Epithelial cell of alveolus of lung (primary cell): ENCODE results near the gene ZBTB40. TPM values are rescaled to one million over a fixed set of nuclear protein-coding genes. Genes with fewer than 3 reads are reported as not detected.

ENCODE experiments used
- total RNA-seq: library from RNA; depleted of rRNA; stranded (reverse); fragments of >200 nt; gene quantifications from 2 replicates; pipeline ENCODE4 v1.2.1, GENCODE V29; 2015

ZBTB40 gene, protein sequence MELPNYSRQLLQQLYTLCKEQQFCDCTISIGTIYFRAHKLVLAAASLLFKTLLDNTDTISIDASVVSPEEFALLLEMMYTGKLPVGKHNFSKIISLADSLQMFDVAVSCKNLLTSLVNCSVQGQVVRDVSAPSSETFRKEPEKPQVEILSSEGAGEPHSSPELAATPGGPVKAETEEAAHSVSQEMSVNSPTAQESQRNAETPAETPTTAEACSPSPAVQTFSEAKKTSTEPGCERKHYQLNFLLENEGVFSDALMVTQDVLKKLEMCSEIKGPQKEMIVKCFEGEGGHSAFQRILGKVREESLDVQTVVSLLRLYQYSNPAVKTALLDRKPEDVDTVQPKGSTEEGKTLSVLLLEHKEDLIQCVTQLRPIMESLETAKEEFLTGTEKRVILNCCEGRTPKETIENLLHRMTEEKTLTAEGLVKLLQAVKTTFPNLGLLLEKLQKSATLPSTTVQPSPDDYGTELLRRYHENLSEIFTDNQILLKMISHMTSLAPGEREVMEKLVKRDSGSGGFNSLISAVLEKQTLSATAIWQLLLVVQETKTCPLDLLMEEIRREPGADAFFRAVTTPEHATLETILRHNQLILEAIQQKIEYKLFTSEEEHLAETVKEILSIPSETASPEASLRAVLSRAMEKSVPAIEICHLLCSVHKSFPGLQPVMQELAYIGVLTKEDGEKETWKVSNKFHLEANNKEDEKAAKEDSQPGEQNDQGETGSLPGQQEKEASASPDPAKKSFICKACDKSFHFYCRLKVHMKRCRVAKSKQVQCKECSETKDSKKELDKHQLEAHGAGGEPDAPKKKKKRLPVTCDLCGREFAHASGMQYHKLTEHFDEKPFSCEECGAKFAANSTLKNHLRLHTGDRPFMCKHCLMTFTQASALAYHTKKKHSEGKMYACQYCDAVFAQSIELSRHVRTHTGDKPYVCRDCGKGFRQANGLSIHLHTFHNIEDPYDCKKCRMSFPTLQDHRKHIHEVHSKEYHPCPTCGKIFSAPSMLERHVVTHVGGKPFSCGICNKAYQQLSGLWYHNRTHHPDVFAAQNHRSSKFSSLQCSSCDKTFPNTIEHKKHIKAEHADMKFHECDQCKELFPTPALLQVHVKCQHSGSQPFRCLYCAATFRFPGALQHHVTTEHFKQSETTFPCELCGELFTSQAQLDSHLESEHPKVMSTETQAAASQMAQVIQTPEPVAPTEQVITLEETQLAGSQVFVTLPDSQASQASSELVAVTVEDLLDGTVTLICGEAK
- total RNA-seq = 7.1 and 8.9 TPM in 2 replicates

DNA sequence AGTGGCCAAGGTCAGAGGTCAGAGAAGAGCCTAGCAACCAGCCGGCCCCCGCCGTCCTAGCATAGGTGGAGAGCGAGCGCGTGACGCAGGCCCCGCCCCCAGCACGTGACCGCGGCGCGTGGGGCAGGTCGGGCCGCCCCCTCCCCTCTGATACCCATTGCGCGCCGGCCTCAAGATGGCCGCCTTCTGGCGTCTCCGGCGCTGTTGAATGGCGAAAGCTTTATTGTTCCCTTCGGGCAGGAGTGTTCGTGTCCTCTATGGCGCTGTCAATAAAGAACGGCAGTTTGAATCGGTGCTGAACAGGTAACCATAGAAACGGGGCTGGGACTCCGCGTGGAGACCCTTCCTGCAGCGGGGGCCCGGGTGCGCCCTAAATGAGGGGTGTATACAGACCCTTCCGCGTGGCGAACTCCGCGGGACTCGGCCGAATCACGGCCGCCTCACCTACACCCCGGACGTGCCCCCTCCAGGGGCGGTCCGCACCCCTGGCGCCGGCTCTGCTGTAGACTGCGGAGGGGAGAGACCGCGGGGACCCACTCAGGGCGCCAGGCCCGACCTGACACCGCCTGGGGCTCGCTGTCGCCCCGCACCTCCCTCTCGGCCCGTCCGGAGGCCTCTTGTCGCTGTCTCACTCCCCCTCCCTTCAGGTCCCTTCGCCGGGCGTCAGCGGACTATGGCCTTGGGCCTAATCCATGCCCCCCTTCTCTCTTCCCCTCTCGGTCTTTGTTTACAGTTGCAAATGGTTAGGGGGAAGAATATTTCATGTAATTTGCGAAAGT is at the start of gene ZBTB40:
ZBTB40 (plus strand) TSS at position 150 of the 779 bp plus-strand sequence. CDS start 38,098 bp downstream, outside the sequence.

DNA sequence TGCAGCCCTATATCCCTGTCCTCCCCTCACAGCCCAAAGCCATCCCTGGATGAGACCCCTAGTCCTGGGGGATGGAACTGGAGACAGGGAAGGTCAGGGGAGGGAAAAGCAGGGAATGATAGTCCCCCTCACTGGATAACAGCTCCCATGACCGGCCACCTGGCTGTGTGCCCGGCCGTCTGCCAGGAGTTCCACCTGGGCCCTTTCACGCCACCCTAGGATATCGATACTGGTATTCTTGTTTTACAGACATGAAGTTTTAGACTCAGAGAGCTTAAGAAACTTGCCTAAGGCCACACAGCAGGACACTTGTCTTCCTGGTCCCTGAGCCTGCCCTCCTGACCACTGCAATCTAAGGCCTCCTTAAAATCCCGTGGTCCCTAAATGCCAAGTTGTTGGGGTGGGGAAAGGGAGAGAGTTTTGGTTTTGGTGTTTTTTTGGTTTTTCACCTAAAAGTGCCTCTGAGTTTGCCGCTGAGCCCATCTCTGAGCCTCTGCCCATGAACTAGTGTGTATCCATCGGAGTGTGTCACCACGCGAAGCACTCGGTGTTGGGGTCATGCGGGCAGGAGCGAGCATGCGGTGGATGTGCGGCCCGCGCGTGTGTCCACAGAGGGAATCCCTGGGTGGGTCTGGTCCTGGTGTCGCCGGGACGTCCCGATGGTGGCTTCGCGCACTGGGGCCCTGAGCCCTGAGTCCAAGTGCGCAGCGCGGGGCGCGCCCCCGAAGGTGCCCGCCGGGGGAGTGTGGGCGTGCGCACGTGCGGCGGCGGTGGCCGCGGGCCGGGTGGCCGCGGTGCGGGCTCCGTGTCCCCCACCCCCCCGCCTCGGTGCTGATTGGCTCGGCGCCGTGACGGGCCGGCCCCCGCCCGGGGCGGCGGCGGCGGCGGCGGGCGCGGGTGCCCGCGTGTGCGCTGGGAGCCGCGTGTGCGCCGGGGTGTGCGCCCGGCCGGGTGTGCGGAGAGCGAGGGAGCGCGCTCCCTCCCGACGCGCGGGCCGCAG is 111.2 kb downstream of the ZBTB40 start, which contains the start of gene EPHA8:
EPHA8 (plus strand) TSS at position 906 of the 1,000 bp plus-strand sequence. CDS start 147 bp downstream, outside the sequence.

Other genes starting within 250 kb of the ZBTB40 start
- not detected in 2 replicates for gene EPHA8, start 111.6 kb downstream of the ZBTB40 start, total RNA-seq
- not detected in 2 replicates for gene C1QA, start 184.8 kb downstream of the ZBTB40 start, total RNA-seq
- not detected in 2 replicates for gene C1QC, start 191.8 kb downstream of the ZBTB40 start, total RNA-seq
- not detected in 2 replicates for gene C1QB, start 201.4 kb downstream of the ZBTB40 start, total RNA-seq